GM19452 (cell line): ENCODE results near the gene KRTDAP.

Source experiments
- ATAC-seq: cut with Tn5 transposase; IDR thresholded peaks from one replicate; pipeline ENCODE4 v1.9.1; 2021; ENCODE audit not compliant: unreplicated experiment

KRTDAP gene

DNA sequence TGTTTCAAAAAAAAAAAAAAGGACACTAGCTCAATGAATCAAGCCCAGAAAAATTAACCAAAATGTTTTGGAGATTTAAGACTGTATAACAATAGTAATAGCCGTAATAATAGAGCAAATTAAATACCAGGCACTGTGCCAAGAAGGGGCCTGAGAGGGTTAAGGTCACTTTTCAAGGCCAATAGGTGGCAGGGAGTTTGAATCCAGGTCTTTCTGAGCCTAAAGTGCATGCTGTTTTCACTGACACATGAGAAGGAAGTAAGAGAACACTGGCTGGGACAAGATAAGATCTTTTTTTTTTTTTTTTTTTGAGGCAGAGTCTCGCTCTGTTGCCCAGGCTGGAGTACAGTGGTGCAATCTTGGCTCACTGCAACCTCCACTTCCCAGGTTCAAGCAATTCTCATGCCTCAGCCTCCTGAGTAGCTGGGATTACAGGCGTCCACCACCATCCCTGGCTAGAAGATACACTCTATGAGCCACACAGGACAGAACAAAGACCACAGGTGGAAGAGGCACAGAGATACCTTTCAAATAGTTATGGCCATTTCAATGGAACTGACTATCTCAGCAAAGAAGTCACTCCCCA is 34.6 kb downstream of the KRTDAP start:
- no peak for ATAC-seq

DNA sequence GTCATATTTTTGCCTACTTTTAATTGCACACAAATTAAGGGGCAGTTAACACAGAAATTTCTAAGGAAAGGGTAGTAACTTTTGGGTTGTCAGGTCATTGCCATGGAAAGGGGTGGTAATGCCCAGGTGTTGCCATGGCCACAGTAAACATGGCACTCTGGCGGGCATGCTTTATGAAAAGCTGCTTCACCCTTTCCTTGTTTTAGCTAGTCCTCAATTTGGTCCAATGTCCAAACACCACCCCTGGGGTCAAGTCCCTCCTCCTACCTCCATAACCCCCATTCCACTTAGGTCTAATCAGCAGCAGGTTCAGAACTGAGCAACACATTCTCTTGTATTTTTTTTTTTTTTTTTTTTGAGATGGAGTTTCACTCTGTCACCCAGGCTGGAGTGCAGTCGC is 35.6 kb downstream of the KRTDAP start:
- ATAC-seq = no peak

DNA sequence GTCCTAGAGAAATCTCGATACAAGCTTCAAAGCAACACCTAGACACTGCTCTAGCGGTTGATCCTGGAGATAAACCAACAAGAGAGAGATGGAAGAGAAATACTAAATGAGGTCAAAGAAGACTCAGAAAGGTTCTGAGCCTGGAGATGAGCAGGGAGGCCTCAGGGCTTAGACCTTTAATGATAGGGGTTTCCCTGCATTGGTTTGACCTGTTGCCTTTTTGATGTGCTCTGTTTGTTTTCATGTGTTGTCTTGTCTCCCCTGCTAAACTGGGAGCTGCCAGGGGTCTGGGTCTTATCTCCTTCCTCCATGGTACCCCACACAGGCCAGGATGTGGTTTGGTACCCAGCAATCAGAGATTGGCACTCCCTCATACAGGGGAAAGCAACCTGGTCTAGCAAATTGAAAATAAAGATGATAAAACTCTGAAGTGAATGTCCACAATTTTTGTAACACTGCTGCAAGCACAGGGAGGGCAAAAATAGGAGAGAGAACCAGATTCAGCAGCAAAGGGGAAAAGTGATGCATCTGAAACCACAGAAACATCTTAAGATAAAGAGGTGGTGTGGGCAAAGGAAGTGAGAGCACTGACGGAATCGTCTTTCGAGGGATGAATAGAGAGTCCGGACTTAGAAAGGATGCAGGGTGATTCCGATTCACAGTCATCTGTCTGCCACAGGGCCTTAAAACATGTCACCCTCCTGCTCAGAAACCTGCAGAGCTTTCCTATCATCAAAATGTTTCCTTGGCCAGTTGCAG is 38.7 kb downstream of the KRTDAP start:
- ATAC-seq = no peak

DNA sequence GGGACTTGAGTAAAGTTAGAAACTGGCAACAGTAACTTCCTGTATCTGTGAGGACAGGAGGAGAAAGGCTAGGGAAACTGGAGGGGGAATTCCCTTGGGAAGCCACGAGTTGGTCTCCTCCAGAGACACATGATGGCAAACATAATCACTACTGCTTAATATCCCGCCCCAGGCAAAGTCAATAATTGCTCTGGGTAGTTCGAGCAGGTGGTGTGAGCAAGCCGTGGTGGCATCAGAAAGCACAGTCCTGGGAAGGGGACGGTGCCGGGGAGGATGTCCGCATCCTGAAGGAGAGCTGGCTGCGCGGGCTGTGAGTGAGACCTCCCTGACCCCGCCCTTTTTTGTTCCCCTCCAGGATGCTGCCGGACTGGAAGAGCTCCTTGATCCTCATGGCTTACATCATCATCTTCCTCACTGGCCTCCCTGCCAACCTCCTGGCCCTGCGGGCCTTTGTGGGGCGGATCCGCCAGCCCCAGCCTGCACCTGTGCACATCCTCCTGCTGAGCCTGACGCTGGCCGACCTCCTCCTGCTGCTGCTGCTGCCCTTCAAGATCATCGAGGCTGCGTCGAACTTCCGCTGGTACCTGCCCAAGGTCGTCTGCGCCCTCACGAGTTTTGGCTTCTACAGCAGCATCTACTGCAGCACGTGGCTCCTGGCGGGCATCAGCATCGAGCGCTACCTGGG is 40.8 kb downstream of the KRTDAP start:
- ATAC-seq = no peak

DNA sequence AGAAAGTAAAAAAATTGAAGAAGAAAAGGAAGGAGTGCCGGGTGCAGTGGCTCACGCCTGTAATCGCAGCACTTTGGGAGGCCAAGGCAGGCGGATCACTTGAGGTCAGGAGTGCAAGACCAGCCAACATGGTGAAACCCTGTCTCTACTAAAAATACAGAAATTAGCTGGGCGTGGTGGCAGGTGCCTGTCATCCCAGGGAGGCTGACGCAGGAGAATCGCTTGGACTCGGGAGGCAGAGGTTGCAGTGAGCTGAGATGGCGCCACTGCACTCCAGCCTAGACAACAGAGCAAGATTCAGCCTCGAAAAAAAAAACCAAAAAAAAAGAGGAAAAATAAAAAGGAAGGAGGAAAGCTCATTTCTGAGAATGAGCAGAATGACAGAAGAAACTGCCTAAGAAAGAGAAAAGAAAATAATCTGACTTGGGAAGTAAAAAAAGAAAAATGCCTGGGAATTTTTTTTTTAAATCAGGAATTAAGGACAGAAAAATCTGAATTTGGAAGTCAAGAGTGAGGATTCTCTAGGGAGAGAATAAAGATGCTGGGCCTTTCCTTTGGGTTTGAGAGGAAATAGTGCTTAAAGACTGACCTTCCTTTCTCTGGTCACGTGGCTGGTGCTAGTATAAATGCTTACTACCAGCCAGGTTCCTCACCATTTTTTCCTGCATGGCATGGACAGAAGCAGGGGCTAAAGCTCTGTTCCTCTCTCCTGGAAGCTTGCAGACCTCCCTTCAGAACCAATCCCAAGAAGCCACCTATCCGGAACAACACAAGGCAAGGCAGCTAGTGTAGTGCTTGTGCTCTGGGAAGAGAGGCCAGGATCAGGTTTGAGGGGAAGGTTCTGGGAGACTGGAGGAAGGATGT is 42.4 kb downstream of the KRTDAP start, which contains the start of gene FFAR2:
Gene FFAR2, plus strand, starts transcription at position 652 of the 864 bp plus-strand sequence. CDS start 1,458 bp downstream, outside the sequence.
- no peak for ATAC-seq

DNA sequence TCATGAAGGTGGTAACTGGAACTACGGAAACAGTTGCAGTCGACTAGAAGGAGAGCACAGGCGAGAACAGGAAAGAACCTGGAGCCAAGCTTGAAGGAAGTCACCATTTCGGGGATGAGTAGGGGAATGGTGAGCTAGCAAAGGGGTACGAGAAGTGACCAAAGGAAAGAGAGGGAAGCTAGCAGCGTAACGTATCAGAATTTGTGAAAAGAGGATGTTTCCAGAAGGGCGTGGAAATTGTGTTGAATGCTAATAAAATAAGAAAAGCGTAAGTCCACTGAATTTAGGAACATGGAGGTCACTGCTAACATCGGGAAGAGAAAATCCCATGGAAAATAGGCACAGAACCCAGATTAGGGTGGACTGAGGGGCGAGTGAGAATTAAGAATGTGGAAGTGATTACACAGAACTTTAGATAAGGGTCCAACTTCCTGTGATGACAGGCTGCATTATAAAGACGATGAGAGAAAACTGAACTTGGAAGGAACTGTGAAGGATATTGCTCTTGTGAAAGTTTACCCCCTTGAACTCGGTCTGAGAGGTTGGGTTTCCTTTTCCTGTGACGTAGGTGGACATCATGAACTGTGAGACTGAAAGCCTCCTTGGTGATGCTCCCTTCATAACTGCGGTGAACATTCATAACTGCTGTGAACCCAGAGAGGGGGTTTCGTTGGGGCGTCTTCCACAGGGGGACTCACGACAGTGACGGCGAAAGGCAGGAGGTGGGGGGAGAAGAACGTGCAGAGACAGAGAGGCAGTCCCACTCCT is 44.3 kb downstream of the KRTDAP start:
- no peak for ATAC-seq

DNA sequence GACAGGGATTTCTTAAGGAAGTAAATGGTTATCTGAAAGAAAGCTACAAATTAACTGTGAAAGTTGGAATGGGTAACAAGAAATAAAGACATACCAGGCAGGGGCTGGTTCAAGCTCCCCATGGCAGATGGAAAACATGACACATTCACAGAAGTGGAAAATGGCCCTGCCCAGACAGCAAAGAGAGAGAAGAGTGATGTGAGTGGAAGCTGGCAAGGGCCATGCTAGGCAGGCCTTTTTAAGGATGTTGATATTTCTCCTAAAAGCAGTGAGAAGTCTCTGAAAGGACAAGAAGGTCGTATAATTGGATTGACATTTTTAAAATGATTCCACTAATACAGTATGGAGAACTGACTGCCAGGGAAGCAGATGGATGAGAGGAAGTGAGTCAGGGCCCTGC is 45.5 kb downstream of the KRTDAP start:
- no peak for ATAC-seq

DNA sequence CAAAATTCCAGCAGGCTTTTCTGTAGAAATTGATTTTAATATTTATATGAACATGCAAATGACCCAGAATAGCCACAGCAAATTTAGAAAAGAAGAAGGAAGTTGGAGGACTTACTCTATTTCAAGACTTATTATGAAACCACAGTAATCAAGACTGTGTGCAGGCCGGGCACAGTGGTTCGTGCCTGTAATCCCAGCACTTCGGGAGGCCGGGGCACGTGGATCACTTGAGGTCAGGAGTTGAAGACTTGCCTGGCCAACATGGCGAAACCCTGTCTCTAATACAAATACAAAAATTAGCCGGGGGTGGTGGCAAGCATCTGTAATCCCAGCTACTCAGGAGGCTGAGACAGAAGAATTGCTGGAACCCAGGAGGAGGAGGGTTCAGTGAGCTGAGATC is 48.2 kb downstream of the KRTDAP start:
- no peak for ATAC-seq

DNA sequence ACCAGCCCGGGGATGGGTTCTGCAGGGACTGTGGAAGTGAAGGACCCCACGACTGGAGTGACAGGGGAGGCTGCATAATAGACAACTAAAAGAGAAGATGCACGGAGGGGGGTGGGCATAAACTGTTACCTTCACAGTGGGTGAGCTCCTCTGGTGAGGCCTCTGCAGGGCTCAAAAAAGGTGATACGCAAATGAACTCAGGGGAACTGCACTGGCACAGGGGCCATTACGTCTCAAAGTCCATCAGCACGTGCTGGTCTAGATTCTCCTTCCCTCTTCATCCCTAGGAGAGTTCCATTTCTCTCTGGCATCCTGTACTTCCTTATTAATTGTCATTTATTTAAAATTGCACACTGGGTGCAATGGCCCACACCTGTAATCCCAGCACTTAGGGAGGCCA is 50.3 kb downstream of the KRTDAP start:
- no peak for ATAC-seq

DNA sequence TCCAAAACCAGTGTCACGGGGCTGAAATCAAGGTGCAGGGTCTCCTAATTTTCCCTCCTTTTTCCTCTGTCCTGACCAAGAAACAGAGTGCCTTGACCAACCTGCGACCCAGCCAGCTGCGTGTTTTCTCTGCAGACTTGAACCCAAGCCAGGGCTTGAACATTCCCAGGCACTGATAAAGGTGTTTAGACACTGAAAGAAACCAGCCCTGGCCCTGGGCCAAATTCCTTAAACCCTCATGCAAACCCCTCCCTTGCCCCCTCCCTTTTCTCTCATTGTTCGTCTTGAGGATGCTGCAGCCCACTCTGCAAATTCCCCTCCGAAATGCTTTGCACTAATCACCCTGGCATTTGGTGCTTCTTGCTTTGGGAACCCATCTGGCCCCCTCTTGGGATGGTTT is 51.7 kb downstream of the KRTDAP start:
- ATAC-seq = no peak

DNA sequence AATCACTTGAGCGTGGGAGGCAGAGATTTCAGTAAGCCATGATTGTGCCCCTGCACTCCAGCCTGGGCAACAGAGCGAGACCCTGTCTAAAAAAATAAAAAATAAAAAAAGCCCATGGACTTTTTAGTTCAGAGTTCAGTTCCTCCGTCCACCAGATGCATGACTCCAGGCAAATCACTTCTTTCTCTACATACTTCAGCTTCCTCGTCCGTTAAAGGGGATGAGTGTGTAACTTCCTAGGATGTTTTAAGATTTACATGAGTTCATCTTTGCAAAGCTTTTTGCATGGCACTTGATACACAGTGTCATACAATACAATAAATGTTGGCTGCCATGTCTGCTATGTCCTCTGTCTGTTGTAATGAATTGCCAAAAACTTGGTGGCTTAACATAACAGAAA is 52.2 kb downstream of the KRTDAP start:
- ATAC-seq = no peak

DNA sequence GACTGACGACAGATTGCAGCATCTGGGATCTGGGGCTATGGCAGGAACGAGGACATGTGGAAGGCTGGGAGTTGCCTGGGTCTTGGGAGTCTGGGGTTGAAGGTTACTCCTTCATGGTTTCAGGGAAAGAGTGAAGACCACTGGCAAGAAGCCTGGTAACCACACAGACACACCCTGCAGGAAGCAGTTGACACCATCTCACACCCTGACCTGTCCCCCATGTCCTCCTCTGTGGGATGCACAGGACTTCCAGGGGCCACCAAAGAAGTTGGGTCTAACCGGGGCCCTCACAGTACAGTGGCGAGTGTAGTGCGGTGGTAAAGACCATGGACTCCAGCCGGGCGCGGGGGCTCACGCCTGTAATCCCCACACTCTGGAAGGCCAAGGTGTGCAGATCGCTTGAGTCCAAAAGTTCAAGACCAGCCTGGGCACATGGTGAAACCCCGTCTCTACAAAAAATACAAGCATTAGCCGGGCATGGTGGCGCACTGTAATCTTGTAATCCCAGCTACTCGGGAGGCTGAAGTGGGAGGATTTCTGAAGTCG is 52.8 kb downstream of the KRTDAP start:
- no peak for ATAC-seq
